Measurements from ENCODE around the gene PLPP4. TPM values are rescaled to one million over a fixed set of nuclear protein-coding genes. Genes with fewer than 3 reads are reported as not detected.

PLPP4 gene
- total and polyA plus RNA-seq, 2 donors: 0.14 to 0.27 TPM

DNA sequence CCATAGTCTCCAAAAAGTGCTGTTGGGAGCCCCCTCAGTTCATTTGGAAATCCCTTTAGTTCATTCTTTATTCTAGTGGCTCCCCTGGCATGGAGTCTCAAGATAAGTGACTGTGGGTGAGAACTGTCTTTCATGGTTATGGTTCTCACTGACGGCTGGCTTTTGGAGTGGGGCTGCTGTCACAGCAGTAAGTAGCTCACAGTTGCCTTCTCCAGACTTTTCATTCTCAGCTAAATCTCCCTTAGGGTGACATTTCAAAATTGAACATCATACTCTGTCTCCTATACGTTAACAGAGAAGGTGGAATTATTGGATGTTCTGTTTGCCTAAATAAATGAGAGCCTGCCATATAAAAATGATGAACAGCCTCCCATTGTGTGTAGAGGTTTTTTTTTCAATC is 58.7 kb downstream of the PLPP4 start:
- DNase-seq (ENCODE audit: low read depth in 6 of 9, low spot score in 9 of 9): no peak
- H3K36me3 ChIP-seq (ENCODE audit: control insufficient read depth in 2 of 2, insufficient read depth in 2 of 2, low read length in 1 of 2): no peaks in the 10 kb centered on the region
- no peaks in the 10 kb centered on the region for H3K4me1 ChIP-seq (ENCODE audit: control insufficient read depth in 2 of 2, insufficient read depth in 2 of 2, low read length in 2 of 2)
- 95% methylated on average over 2 of the region's 2 CpGs for WGBS
- no peaks in the 10 kb centered on the region for H3K27me3 ChIP-seq (ENCODE audit: control insufficient read depth in 2 of 2, insufficient read depth in 1 of 2, low read length in 1 of 2)
- no peak overlapping the region for H3K27ac ChIP-seq (ENCODE audit: low read depth in 1 of 2, low read length in 1 of 2)
- no peaks in the 10 kb centered on the region for H3K9me3 ChIP-seq (ENCODE audit: control insufficient read depth in 2 of 2, insufficient read depth in 1 of 2, low read length in 1 of 2)
- H3K4me3 ChIP-seq (ENCODE audit: low read length in 2 of 2): no peak overlapping the region

DNA sequence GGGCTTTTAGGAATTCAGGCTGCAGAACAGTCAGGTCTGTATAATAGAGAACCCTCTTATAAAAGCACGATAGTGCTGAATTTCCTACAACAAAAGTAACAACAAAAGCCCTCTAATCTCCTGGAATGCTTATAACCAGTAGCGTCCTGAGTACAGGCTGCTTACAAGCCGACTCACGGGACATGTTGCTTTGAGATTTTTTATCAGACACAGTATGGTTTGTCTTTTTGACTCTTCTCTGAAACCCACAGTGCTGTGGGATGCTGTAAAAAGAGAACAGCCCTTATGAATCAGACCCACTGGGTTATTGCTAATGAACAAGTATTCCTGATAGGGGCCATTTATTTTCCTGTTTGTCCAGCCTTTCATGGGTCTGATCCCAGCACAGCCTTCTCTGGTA is 59.4 kb downstream of the PLPP4 start:
- WGBS: 88% methylated on average over 4 of the region's 4 CpGs
- no peaks in the 10 kb centered on the region for H3K4me1 ChIP-seq (ENCODE audit: control insufficient read depth in 2 of 2, insufficient read depth in 2 of 2, low read length in 2 of 2)
- no peaks in the 10 kb centered on the region for H3K36me3 ChIP-seq (ENCODE audit: control insufficient read depth in 2 of 2, insufficient read depth in 2 of 2, low read length in 1 of 2)
- no peaks in the 10 kb centered on the region for H3K9me3 ChIP-seq (ENCODE audit: control insufficient read depth in 2 of 2, insufficient read depth in 1 of 2, low read length in 1 of 2)
- no peak for DNase-seq (ENCODE audit: low read depth in 6 of 9, low spot score in 9 of 9)
- H3K4me3 ChIP-seq (ENCODE audit: low read length in 2 of 2): no peak overlapping the region
- no peaks in the 10 kb centered on the region for H3K27me3 ChIP-seq (ENCODE audit: control insufficient read depth in 2 of 2, insufficient read depth in 1 of 2, low read length in 1 of 2)
- no peak overlapping the region for H3K27ac ChIP-seq (ENCODE audit: low read depth in 1 of 2, low read length in 1 of 2)

DNA sequence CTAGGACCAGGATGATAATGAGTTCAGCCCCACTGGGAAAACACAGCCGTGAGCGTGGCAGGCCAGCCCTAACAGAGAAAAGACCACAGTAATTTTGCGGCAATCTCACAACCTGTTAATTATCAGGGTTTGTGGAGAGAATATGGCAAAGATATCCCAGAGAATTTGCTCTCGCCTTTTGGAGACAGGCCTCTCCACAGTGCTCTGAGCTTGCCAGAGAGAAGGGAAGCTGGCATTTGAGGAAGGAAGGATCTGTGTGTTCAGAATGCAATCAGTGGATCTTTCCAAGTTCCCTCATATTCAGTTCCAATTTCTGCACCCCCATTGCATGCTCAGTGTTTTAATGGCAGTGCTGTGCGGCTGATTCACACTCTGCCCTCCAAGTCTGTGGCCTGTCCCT is 60.2 kb downstream of the PLPP4 start:
- WGBS: 87% methylated on average over 5 of the region's 5 CpGs
- Histone ChIP-seq H3K36me3 (ENCODE audit: control insufficient read depth in 2 of 2, insufficient read depth in 2 of 2, low read length in 1 of 2) (no peaks in the 10 kb centered on the region), H3K9me3 (ENCODE audit: control insufficient read depth in 2 of 2, insufficient read depth in 1 of 2, low read length in 1 of 2) (no peaks in the 10 kb centered on the region), H3K27me3 (ENCODE audit: control insufficient read depth in 2 of 2, insufficient read depth in 1 of 2, low read length in 1 of 2) (no peaks in the 10 kb centered on the region), H3K4me3 (ENCODE audit: low read length in 2 of 2) (no peak overlapping the region), H3K4me1 (ENCODE audit: control insufficient read depth in 2 of 2, insufficient read depth in 2 of 2, low read length in 2 of 2) (no peaks in the 10 kb centered on the region), H3K27ac (ENCODE audit: low read depth in 1 of 2, low read length in 1 of 2) (no peak overlapping the region)
- DNase-seq (ENCODE audit: low read depth in 6 of 9, low spot score in 9 of 9): no peak

DNA sequence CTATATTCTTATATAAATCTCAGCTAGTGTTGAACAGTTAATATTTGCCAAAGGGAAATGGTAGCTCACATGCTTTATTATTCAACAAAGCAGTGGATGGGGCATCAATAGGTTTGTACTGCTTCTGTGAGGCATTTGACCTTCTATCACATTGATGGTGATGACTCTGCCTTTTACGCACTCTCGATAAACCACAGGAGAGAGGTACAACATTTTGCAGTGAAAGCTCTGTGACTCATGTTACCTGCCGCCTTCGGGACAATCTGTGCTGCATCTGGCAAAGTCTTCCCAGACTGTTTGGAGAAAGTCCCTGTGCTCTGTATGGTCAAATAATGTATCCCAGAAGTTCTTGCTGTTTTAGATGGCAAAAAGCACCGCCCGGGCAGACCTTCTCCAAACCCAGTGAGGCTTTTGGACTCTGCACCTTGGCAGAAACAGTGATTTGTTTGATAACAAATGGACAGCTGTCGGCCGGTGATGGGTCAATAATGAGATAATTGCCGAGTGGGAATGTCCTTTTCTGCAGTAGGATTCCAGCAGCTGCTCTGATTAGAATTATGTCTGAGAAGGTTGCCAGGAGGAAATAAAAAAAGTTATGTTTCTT is 61.0 kb downstream of the PLPP4 start:
- DNase-seq (ENCODE audit: low read depth in 6 of 9, low spot score in 9 of 9): no peak
- Histone ChIP-seq H3K9me3 (ENCODE audit: control insufficient read depth in 2 of 2, insufficient read depth in 1 of 2, low read length in 1 of 2) (no peaks in the 10 kb centered on the region), H3K4me3 (ENCODE audit: low read length in 2 of 2) (no peak overlapping the region), H3K27ac (ENCODE audit: low read depth in 1 of 2, low read length in 1 of 2) (no peak overlapping the region), H3K4me1 (ENCODE audit: control insufficient read depth in 2 of 2, insufficient read depth in 2 of 2, low read length in 2 of 2) (no peaks in the 10 kb centered on the region), H3K27me3 (ENCODE audit: control insufficient read depth in 2 of 2, insufficient read depth in 1 of 2, low read length in 1 of 2) (no peaks in the 10 kb centered on the region), H3K36me3 (ENCODE audit: control insufficient read depth in 2 of 2, insufficient read depth in 2 of 2, low read length in 1 of 2) (no peaks in the 10 kb centered on the region)
- 95% methylated on average over 9 of the region's 9 CpGs for WGBS

DNA sequence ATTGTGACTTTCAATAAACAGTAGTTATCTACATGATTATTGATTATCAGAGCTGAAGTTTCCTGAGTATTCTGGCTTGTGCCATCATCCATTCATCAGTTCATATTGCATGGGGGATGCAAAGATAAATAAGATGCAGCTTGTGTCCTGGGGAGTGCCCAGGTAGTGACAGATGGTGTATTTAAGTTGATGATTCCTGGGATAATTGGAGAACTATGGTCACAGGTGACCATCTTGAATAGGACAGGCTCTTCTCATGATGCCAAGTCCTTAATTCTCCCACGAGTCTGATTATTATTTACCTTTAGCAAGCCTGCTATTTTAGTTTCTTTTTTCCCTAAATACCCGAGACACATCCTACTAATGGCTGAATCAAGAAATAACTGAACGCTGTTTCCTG is 64.9 kb downstream of the PLPP4 start:
- 87% methylated on average over 3 of the region's 3 CpGs for WGBS
- DNase-seq (ENCODE audit: low read depth in 6 of 9, low spot score in 9 of 9): no peak
- no peaks in the 10 kb centered on the region for H3K36me3 ChIP-seq (ENCODE audit: control insufficient read depth in 2 of 2, insufficient read depth in 2 of 2, low read length in 1 of 2)
- no peak overlapping the region for H3K27ac ChIP-seq (ENCODE audit: low read depth in 1 of 2, low read length in 1 of 2)
- H3K4me1 ChIP-seq (ENCODE audit: control insufficient read depth in 2 of 2, insufficient read depth in 2 of 2, low read length in 2 of 2): no peaks in the 10 kb centered on the region
- no peaks in the 10 kb centered on the region for H3K9me3 ChIP-seq (ENCODE audit: control insufficient read depth in 2 of 2, insufficient read depth in 1 of 2, low read length in 1 of 2)
- no peaks in the 10 kb centered on the region for H3K27me3 ChIP-seq (ENCODE audit: control insufficient read depth in 2 of 2, insufficient read depth in 1 of 2, low read length in 1 of 2)
- no peak overlapping the region for H3K4me3 ChIP-seq (ENCODE audit: low read length in 2 of 2)

DNA sequence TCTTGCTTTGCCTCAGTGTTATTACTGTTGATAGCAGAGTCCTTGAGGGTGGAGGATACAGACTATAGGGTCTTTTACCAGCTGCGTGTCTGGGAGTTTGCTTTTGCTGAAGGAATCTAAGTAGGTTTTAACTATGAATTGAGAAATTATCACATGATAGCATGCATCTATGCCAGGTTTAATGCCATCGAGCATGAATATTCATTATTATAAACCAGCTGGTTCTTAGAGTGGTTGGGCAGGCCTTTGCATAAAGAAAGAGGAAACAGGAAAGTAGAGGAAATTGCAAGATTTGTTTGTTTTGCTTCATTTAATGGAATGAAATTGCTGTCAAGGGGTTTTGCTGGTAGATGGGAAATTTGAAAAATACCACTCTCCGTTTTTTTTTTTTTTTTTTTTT is 70.7 kb downstream of the PLPP4 start:
- Histone ChIP-seq H3K36me3 (ENCODE audit: control insufficient read depth in 2 of 2, insufficient read depth in 2 of 2, low read length in 1 of 2) (no peaks in the 10 kb centered on the region), H3K27me3 (ENCODE audit: control insufficient read depth in 2 of 2, insufficient read depth in 1 of 2, low read length in 1 of 2) (no peaks in the 10 kb centered on the region), H3K4me1 (ENCODE audit: control insufficient read depth in 2 of 2, insufficient read depth in 2 of 2, low read length in 2 of 2) (no peaks in the 10 kb centered on the region), H3K9me3 (ENCODE audit: control insufficient read depth in 2 of 2, insufficient read depth in 1 of 2, low read length in 1 of 2) (no peaks in the 10 kb centered on the region), H3K27ac (ENCODE audit: low read depth in 1 of 2, low read length in 1 of 2) (no peak overlapping the region), H3K4me3 (ENCODE audit: low read length in 2 of 2) (no peak overlapping the region)
- DNase-seq (ENCODE audit: low read depth in 6 of 9, low spot score in 9 of 9): no peak
- WGBS: 94% methylated on average over 3 of the region's 3 CpGs

DNA sequence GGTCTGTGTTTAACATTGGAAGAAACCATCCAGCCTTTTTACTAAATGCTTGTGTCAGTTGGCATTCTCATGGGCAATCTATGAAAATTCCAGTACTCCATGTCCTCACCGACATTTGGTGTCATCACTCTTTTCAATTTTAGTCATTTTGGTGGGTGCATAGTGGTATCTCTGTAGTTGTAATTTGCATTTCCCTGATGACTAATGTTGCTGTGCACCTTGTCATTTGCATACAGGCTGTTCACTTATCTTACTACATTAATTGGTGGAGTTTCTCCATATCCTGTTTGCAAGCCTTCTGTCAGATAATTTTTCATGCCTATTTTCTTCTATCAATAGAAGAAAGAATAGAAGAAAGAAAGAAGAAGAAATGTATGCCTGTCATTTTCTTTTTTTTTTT is 73.7 kb downstream of the PLPP4 start:
- H3K9me3 ChIP-seq (ENCODE audit: control insufficient read depth in 2 of 2, insufficient read depth in 1 of 2, low read length in 1 of 2): no peaks in the 10 kb centered on the region
- WGBS: 93% methylated on average over 1 of the region's 1 CpG
- H3K36me3 ChIP-seq (ENCODE audit: control insufficient read depth in 2 of 2, insufficient read depth in 2 of 2, low read length in 1 of 2): no peaks in the 10 kb centered on the region
- DNase-seq (ENCODE audit: low read depth in 6 of 9, low spot score in 9 of 9): no peak
- H3K4me1 ChIP-seq (ENCODE audit: control insufficient read depth in 2 of 2, insufficient read depth in 2 of 2, low read length in 2 of 2): no peaks in the 10 kb centered on the region
- no peak overlapping the region for H3K4me3 ChIP-seq (ENCODE audit: low read length in 2 of 2)
- H3K27me3 ChIP-seq (ENCODE audit: control insufficient read depth in 2 of 2, insufficient read depth in 1 of 2, low read length in 1 of 2): no peaks in the 10 kb centered on the region
- no peak overlapping the region for H3K27ac ChIP-seq (ENCODE audit: low read depth in 1 of 2, low read length in 1 of 2)

DNA sequence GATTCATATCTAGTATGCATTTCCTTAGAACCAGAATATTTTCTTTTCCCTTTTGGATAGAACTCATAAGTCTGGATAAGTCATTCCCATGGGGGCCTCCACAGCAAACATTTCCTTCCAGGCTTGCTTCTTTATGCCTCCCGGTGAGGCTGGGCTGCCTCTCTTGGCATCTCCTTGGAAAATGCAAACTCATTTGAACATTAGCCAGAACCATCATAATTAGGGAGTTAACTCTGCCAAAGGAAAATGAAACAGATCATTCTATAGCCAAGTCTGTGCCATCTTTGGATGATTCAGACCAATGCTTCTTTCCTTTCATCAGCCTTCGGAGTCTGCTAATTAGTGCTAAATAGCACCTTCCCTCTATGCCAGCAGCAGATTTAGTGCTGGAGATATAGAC is 81.1 kb downstream of the PLPP4 start:
- Histone ChIP-seq H3K4me1 (ENCODE audit: control insufficient read depth in 2 of 2, insufficient read depth in 2 of 2, low read length in 2 of 2) (no peaks in the 10 kb centered on the region), H3K9me3 (ENCODE audit: control insufficient read depth in 2 of 2, insufficient read depth in 1 of 2, low read length in 1 of 2) (no peaks in the 10 kb centered on the region), H3K36me3 (ENCODE audit: control insufficient read depth in 2 of 2, insufficient read depth in 2 of 2, low read length in 1 of 2) (no peaks in the 10 kb centered on the region), H3K27ac (ENCODE audit: low read depth in 1 of 2, low read length in 1 of 2) (no peak overlapping the region), H3K4me3 (ENCODE audit: low read length in 2 of 2) (no peak overlapping the region), H3K27me3 (ENCODE audit: control insufficient read depth in 2 of 2, insufficient read depth in 1 of 2, low read length in 1 of 2) (no peaks in the 10 kb centered on the region)
- WGBS: 95% methylated on average over 2 of the region's 2 CpGs
- no peak for DNase-seq (ENCODE audit: low read depth in 6 of 9, low spot score in 9 of 9)

DNA sequence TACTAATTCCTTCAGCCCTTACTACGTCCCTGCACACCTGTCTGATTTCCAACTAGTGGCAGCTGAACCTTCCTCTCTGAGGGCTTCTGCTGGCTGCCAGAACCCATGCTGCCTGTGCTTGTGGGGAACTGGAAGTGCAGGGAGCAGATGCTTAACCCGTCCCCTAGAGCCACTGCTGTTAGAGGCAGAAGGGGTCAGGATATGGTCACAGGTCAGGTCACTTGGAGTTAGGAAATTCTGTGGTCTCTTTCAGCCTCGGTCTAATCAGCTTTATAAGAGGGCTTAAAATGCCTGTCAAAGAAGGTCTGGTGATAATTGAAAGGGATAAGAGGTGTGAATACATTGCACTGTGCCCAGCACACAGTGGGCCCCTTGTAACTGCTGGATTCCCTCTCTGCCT is 82.0 kb downstream of the PLPP4 start:
- 72% methylated on average over 3 of the region's 3 CpGs for WGBS
- DNase-seq (ENCODE audit: low read depth in 6 of 9, low spot score in 9 of 9): no peak
- Histone ChIP-seq H3K4me1 (ENCODE audit: control insufficient read depth in 2 of 2, insufficient read depth in 2 of 2, low read length in 2 of 2) (no peaks in the 10 kb centered on the region), H3K27ac (ENCODE audit: low read depth in 1 of 2, low read length in 1 of 2) (no peak overlapping the region), H3K9me3 (ENCODE audit: control insufficient read depth in 2 of 2, insufficient read depth in 1 of 2, low read length in 1 of 2) (no peaks in the 10 kb centered on the region), H3K27me3 (ENCODE audit: control insufficient read depth in 2 of 2, insufficient read depth in 1 of 2, low read length in 1 of 2) (no peaks in the 10 kb centered on the region), H3K4me3 (ENCODE audit: low read length in 2 of 2) (no peak overlapping the region), H3K36me3 (ENCODE audit: control insufficient read depth in 2 of 2, insufficient read depth in 2 of 2, low read length in 1 of 2) (no peaks in the 10 kb centered on the region)

DNA sequence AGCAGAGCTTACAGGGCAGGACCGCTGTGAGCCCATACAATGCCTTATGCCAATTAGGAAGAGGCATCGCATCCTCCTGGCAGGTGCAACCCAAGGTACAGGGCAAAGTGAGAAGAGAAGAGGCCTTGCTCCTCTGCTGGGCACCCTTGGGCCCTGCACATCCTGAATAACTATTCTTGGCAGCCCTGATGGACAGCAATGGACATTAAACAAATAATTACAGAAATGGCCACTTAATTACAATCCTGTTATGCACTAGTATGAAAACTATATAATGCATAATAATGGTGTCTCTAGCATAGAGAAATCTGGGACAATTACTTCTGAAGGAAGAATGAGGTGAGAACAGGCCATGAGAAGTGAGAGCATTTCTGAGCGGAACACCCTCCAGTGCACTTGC is 83.5 kb downstream of the PLPP4 start:
- no peak overlapping the region for H3K4me3 ChIP-seq (ENCODE audit: low read length in 2 of 2)
- 97% methylated on average over 3 of the region's 3 CpGs for WGBS
- H3K4me1 ChIP-seq (ENCODE audit: control insufficient read depth in 2 of 2, insufficient read depth in 2 of 2, low read length in 2 of 2): no peaks in the 10 kb centered on the region
- H3K36me3 ChIP-seq (ENCODE audit: control insufficient read depth in 2 of 2, insufficient read depth in 2 of 2, low read length in 1 of 2): no peaks in the 10 kb centered on the region
- H3K9me3 ChIP-seq (ENCODE audit: control insufficient read depth in 2 of 2, insufficient read depth in 1 of 2, low read length in 1 of 2): no peaks in the 10 kb centered on the region
- no peak overlapping the region for H3K27ac ChIP-seq (ENCODE audit: low read depth in 1 of 2, low read length in 1 of 2)
- DNase-seq (ENCODE audit: low read depth in 6 of 9, low spot score in 9 of 9): no peak
- H3K27me3 ChIP-seq (ENCODE audit: control insufficient read depth in 2 of 2, insufficient read depth in 1 of 2, low read length in 1 of 2): no peaks in the 10 kb centered on the region
